ENCODE results near the gene ENPEP. TPM values are rescaled to one million over a fixed set of nuclear protein-coding genes. Genes with fewer than 3 reads are reported as not detected.

Gene ENPEP
- total RNA-seq, 2 donors from 2014 or later = 0.78 to 4.0 TPM

DNA sequence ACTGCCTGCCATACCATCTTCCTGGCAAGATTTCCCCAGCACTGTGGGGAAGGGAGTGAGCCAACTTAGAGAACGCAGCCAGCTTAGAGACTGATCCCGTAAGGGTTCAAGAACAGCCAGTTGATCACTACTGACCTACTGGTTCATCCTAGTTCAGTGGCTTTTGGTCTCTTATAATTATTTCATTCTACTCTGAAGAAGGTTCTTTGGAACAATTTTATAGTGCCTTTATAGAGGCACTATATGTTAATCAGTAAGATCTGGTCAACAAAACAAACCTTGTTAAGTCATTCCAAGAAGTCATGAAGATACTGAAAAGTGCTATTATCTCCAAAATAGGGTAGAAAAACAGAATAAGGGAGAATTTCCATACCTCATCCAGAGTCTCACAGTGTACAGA lies 33.2 kb upstream of the ENPEP start:
- Histone ChIP-seq H3K27ac (no peak overlapping the region), H3K4me1 (no peaks in the 10 kb centered on the region), H3K4me3 (no peak overlapping the region), H3K36me3 (replicated peaks in 1 of 2; ENCODE audit: insufficient read depth in 1 of 2, low read depth in 2 of 2) (no peaks in the 10 kb centered on the region), H3K9me3 (no peaks in the 10 kb centered on the region), H3K27me3 (no peaks in the 10 kb centered on the region)
- ATAC-seq (no peak), DNase-seq (no peak)
- no peak for TF ChIP-seq POLR2A (IDR thresholded peaks at IDR 0.05)
- TF ChIP-seq, protein P1, sequence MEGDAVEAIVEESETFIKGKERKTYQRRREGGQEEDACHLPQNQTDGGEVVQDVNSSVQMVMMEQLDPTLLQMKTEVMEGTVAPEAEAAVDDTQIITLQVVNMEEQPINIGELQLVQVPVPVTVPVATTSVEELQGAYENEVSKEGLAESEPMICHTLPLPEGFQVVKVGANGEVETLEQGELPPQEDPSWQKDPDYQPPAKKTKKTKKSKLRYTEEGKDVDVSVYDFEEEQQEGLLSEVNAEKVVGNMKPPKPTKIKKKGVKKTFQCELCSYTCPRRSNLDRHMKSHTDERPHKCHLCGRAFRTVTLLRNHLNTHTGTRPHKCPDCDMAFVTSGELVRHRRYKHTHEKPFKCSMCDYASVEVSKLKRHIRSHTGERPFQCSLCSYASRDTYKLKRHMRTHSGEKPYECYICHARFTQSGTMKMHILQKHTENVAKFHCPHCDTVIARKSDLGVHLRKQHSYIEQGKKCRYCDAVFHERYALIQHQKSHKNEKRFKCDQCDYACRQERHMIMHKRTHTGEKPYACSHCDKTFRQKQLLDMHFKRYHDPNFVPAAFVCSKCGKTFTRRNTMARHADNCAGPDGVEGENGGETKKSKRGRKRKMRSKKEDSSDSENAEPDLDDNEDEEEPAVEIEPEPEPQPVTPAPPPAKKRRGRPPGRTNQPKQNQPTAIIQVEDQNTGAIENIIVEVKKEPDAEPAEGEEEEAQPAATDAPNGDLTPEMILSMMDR (IDR thresholded peaks at IDR 0.05) = no peak
- intact Hi-C loops (cut with DNase I) = no loop called here
- 80 to 89% methylated on average over 2 of the region's 2 CpGs for WGBS, 2 donors

DNA sequence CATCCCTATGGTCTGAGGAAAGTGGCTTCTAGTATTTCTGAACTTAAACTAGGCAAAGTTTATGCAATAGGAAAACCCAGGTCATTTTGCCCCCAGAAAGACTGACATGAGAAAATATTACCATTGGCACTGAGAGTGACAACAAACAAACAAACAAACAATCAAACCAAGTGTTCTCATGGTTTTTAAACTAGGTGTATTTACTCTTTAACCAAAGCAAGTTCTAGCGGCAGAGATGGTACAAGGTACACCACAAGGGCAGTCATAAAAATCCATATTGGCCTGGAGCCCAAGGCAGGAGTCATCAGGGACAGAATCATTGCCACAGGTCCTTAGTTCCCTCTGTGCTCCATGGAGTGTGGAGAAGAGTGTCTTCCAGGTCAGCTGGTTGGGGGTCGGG lies 26.0 kb upstream of the ENPEP start:
- H3K36me3 ChIP-seq (replicated peaks in 1 of 2; ENCODE audit: insufficient read depth in 1 of 2, low read depth in 2 of 2) = no peaks in the 10 kb centered on the region
- intact Hi-C loops (cut with DNase I) = no loop called here
- H3K27ac ChIP-seq = no peak overlapping the region
- no peak overlapping the region for H3K4me3 ChIP-seq
- H3K27me3 ChIP-seq = no peaks in the 10 kb centered on the region
- TF ChIP-seq, protein P1 (IDR thresholded peaks at IDR 0.05) = no peak
- no peak for TF ChIP-seq POLR2A (IDR thresholded peaks at IDR 0.05)
- no peak for ATAC-seq
- no peaks in the 10 kb centered on the region for H3K9me3 ChIP-seq
- H3K4me1 ChIP-seq = no peaks in the 10 kb centered on the region
- no peak for DNase-seq
- 52 to 68% methylated on average over 2 of the region's 2 CpGs for WGBS, 2 donors

DNA sequence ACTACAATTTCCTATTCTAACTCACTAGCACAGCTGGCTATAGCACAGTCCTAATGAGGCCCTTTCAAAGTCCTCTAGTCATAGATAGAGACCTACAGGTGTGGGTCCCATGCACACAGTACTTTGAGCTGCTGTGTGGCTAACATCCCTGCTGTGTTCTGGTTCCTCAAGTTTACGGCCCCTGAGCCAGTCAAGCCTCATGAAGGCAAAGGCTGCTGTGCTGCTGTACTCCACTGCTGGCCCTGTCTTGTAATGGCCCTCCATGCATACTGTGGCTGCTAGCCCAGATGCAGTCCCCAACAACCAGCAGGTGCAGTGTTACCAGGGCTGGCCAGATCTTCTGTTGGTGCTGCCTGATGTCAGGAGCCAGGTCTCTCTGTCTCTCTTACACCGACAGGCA lies 23.4 kb upstream of the ENPEP start:
- H3K9me3 ChIP-seq = no peaks in the 10 kb centered on the region
- DNase-seq (no peak), ATAC-seq (no peak)
- no peak overlapping the region for H3K4me3 ChIP-seq
- H3K27ac ChIP-seq = no peak overlapping the region
- H3K36me3 ChIP-seq (replicated peaks in 1 of 2; ENCODE audit: insufficient read depth in 1 of 2, low read depth in 2 of 2) = no peaks in the 10 kb centered on the region
- TF ChIP-seq, protein P1 (IDR thresholded peaks at IDR 0.05) = no peak
- TF ChIP-seq POLR2A (IDR thresholded peaks at IDR 0.05) = no peak
- WGBS, 2 donors = 0 to 66% methylated on average over 1 to 2 of the region's 2 CpGs
- H3K4me1 ChIP-seq = no peaks in the 10 kb centered on the region
- no peaks in the 10 kb centered on the region for H3K27me3 ChIP-seq
- intact Hi-C loops (cut with DNase I) = no loop called here

DNA sequence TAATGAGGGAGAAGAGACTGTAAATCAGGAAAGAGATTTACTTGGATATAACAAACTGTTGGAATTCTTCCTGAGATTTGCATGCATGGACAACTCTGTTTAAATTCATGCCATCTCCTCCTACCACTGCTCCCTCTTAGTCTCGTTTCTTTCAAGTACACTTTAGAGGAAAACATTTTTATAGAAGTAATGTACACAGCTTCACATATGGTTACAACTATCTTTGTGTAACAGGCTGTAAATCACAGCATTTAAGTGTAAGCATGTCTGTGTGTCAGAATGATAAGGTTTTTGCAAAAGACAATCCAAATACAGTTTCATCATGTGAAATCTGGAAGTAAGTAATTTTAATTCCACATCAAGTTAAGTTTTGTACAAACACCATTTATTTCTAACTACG lies 21.5 kb upstream of the ENPEP start:
- Histone ChIP-seq H3K9me3 (no peaks in the 10 kb centered on the region), H3K4me3 (no peak overlapping the region), H3K4me1 (no peaks in the 10 kb centered on the region), H3K36me3 (replicated peaks in 1 of 2; ENCODE audit: insufficient read depth in 1 of 2, low read depth in 2 of 2) (no peaks in the 10 kb centered on the region), H3K27ac (no peak overlapping the region), H3K27me3 (no peaks in the 10 kb centered on the region)
- no peak for DNase-seq
- ATAC-seq = no peak
- WGBS, 2 donors = 42 to 43% methylated on average over 2 of the region's 2 CpGs
- no peak for TF ChIP-seq POLR2A (IDR thresholded peaks at IDR 0.05)
- TF ChIP-seq, protein P1 (IDR thresholded peaks at IDR 0.05) = no peak
- intact Hi-C loops (cut with DNase I) = no loop called here

DNA sequence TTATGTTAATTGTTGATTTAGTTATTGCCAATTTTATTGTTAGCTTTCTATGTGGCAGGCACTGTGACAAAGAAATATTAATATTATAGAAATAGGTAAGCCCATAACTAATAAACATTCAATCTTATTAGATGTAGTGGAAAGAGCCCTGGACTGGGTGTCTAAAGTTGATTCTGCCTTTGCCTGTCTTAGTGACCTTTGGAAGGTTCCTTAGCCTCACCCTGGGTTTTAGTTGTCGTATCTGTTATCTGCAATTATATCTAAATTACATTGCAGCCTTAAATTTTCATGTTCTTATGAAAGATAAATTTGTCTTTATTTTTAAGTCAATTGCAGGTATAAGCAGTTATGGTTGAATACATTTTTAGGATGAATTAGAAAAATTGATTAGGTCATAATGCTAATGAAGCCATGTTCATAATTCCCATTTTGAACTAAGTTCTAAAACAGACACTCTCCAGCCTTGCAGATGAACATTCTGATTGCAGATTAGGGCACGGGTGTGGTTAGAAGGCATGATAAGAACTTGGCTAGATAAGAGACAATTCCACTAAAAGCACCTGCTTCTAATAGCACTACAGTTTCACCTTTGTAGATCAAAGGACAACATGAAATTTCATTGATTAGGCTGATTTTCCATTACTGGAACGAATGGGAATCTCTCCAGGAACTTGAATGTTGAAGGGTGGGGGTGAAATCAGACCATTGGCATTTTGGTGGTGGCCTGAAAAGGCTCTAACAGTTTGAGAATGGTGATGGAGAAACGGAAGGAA lies 17.3 kb upstream of the ENPEP start:
- no peak for DNase-seq
- Histone ChIP-seq H3K9me3 (no peaks in the 10 kb centered on the region), H3K27me3 (no peaks in the 10 kb centered on the region), H3K36me3 (replicated peaks in 1 of 2; ENCODE audit: insufficient read depth in 1 of 2, low read depth in 2 of 2) (no peaks in the 10 kb centered on the region), H3K4me1 (no peaks in the 10 kb centered on the region), H3K4me3 (no peak overlapping the region), H3K27ac (no peak overlapping the region)
- ATAC-seq = no peak
- WGBS, 2 donors = 38 to 49% methylated on average over 4 of the region's 4 CpGs
- no peak for TF ChIP-seq POLR2A (IDR thresholded peaks at IDR 0.05)
- intact Hi-C loops (cut with DNase I) = no loop called here
